GM23248 (cell line): ENCODE measurements around the gene TNIP1. TPM values are rescaled to one million over a fixed set of nuclear protein-coding genes. Genes with fewer than 3 reads are reported as not detected.

Experiments
- DNase-seq: peaks from one replicate; pipeline ENCODE4 v3.0.0-alpha.2; 2015
- H2AFZ ChIP-seq: fragments of 200-600 bp; sonication (generic); 2 replicates; pipeline ENCODE4 v1.6.1; 2016; ENCODE audit warnings: antibody characterized with exemption
- H3F3A ChIP-seq: fragments of 200-600 bp; sonication (generic); 2 replicates; pipeline ENCODE4 v1.6.1; 2016; ENCODE audit warnings: mild to moderate bottlenecking, antibody characterized with exemption, mixed run types; ENCODE audit not compliant: insufficient read depth
- H3K27ac ChIP-seq: fragments of 200-600 bp; sonication (generic); 2 replicates; pipeline ENCODE4 v1.5.1; 2016; ENCODE audit warnings: mild to moderate bottlenecking
- H3K27me3 ChIP-seq: fragments of 200-600 bp; sonication (generic); replicated peaks from 2 replicates; pipeline ENCODE4 v1.6.1; 2016; ENCODE audit warnings: mild to moderate bottlenecking; ENCODE audit not compliant: insufficient read depth
- H3K36me3 ChIP-seq: fragments of 200-600 bp; sonication (generic); 2 replicates; pipeline ENCODE4 v1.6.1; 2016; ENCODE audit warnings: low read depth, mild to moderate bottlenecking
- H3K4me1 ChIP-seq: fragments of 200-600 bp; sonication (generic); 2 replicates; pipeline ENCODE4 v1.6.1; 2016; ENCODE audit warnings: mild to moderate bottlenecking; ENCODE audit not compliant: insufficient read depth
- H3K4me2 ChIP-seq: fragments of 200-600 bp; sonication (generic); one replicate; pipeline ENCODE4 v1.6.1; 2016; ENCODE audit warnings: mild to moderate bottlenecking; ENCODE audit not compliant: unreplicated experiment
- H3K4me3 ChIP-seq: fragments of 200-600 bp; sonication (generic); 2 replicates; pipeline ENCODE4 v1.5.1; 2016; ENCODE audit warnings: mild to moderate bottlenecking
- H3K79me2 ChIP-seq: fragments of 200-600 bp; sonication (generic); 2 replicates; pipeline ENCODE4 v1.6.1; 2016; ENCODE audit warnings: mild to moderate bottlenecking; ENCODE audit not compliant: insufficient read depth
- H3K9ac ChIP-seq: fragments of 200-600 bp; sonication (generic); 2 replicates; pipeline ENCODE4 v1.6.1; 2016; ENCODE audit warnings: mild to moderate bottlenecking
- H3K9me2 ChIP-seq: fragments of 200-600 bp; sonication (generic); 2 replicates; pipeline ENCODE4 v1.6.1; 2016; ENCODE audit warnings: mixed run types, mild to moderate bottlenecking, moderate library complexity; ENCODE audit not compliant: insufficient read depth
- H3K9me3 ChIP-seq: fragments of 200-600 bp; sonication (generic); one replicate; pipeline ENCODE4 v1.6.1; 2017; ENCODE audit warnings: low read depth
- H4K20me1 ChIP-seq: fragments of 200-600 bp; sonication (generic); 2 replicates; pipeline ENCODE4 v1.6.0; 2016; ENCODE audit not compliant: insufficient read depth
- EZH2 ChIP-seq: fragments of 200-600 bp; sonication (generic); IDR thresholded peaks from 2 replicates; pipeline ENCODE4 v1.6.1; 2018; ENCODE audit warnings: antibody characterized with exemption, mild to moderate bottlenecking; ENCODE audit not compliant: insufficient read depth, poor library complexity, severe bottlenecking
- EZH2phosphoT487 ChIP-seq: fragments of 200-600 bp; sonication (generic); IDR thresholded peaks from 2 replicates; pipeline ENCODE4 v1.6.1; 2018; ENCODE audit warnings: antibody characterized with exemption, moderate library complexity, mild to moderate bottlenecking, low read depth; ENCODE audit not compliant: insufficient read depth
- WGBS, 2 experiments: methylation state at CpG; one replicate each; pipeline ENCODE4 v1.1.6; 2015 to 2017; ENCODE audit warnings: low lambda C conversion rate in 2 of 2, low coverage in 1 of 2; ENCODE audit errors: missing lambda C conversion rate in 2 of 2; 5-methylcytosine and 5-hydroxymethylcytosine counted together
- in situ Hi-C: fragments of 300-500 bp; cut with MboI; formaldehyde crosslinking; loops from 2 replicates; pipeline ENCODE4 v1.15.0; 2020
- polyA plus RNA-seq: library from polyadenylated mRNA; unstranded; fragments of >200 nt; fragmentation: Nextera tagmentation; extraction: Ambion mirVana; gene quantifications from 2 replicates; pipeline ENCODE4 v1.2.1, GENCODE V29; 2016
- total RNA-seq: library from RNA; depleted of rRNA; stranded (reverse); fragments of >200 nt; shearing (Covaris generic); gene quantifications from 2 replicates; pipeline ENCODE4 v1.2.3, GENCODE V29; 2014

The TNIP1 gene
- total and polyA plus RNA-seq, 2 experiments from 2014 or later, result 43.2 to 88.8 TPM

DNA sequence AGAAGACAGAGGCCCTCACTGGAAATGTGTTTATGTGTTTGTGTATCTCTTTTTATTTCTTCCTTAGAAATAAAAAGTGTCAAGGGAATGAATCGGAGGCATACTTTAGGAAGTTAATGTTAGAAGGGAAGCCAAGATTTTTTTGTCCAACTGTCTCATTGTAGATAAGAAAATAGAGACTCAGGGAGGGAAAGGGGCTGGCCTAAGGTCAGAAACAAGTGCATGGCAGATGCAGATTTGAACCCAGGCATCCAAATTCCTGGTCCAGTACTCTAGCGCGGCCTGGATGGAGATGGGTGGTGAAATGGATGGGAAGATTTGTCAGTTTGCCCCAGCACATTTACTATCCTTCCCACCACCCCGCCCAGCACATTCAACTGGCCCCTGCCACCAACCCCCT lies 19.8 kb upstream of the TNIP1 start:
- H3K27ac ChIP-seq, result no peak overlapping the region
- WGBS, 2 experiments, result 93 to 94% methylated on average over 4 of the region's 4 CpGs
- H3K4me3 ChIP-seq, result no peak overlapping the region
- TF ChIP-seq EZH2phosphoT487, result no peak
- no peak for TF ChIP-seq EZH2
- peaks cover 14% of the 10 kb centered on the region for H3K4me1 ChIP-seq
- H3K9ac ChIP-seq, result no peak overlapping the region
- H2AFZ ChIP-seq, result no peak overlapping the region
- H3K9me3 ChIP-seq, result no peaks in the 10 kb centered on the region
- no peaks in the 10 kb centered on the region for H3K79me2 ChIP-seq
- H3K9me2 ChIP-seq, result no peaks in the 10 kb centered on the region
- no peak for DNase-seq
- peaks cover 62% of the 10 kb centered on the region for H3F3A ChIP-seq
- no peaks in the 10 kb centered on the region for H3K27me3 ChIP-seq
- in situ Hi-C loops, result no loop called here
- peaks cover 31% of the 10 kb centered on the region; the same call in 1 of the 2 replicates for H3K36me3 ChIP-seq
- H4K20me1 ChIP-seq, result no peaks in the 10 kb centered on the region
- no peak overlapping the region for H3K4me2 ChIP-seq

GRCh38 chr5:151098768-151099121 lies 17.9 kb upstream of the TNIP1 start:
- Histone ChIP-seq H3K27me3 (no peaks in the 10 kb centered on the region), H3K4me3 (no peak overlapping the region), H3K36me3 (peaks cover 28% of the 10 kb centered on the region; the same call in 1 of the 2 replicates), H3K27ac (no peak overlapping the region), H2AFZ (no peak overlapping the region), H4K20me1 (no peaks in the 10 kb centered on the region), H3K4me1 (peaks cover 24% of the 10 kb centered on the region), H3K79me2 (no peaks in the 10 kb centered on the region), H3K4me2 (no peak overlapping the region), H3F3A (peaks cover 70% of the 10 kb centered on the region), H3K9me3 (no peaks in the 10 kb centered on the region), H3K9ac (no peak overlapping the region), H3K9me2 (no peaks in the 10 kb centered on the region)
- 86 to 88% methylated on average over 4 of the region's 4 CpGs for WGBS, 2 experiments
- no peak for TF ChIP-seq EZH2
- TF ChIP-seq EZH2phosphoT487, result no peak
- in situ Hi-C loops, result no loop called here
- DNase-seq, result no peak

DNA sequence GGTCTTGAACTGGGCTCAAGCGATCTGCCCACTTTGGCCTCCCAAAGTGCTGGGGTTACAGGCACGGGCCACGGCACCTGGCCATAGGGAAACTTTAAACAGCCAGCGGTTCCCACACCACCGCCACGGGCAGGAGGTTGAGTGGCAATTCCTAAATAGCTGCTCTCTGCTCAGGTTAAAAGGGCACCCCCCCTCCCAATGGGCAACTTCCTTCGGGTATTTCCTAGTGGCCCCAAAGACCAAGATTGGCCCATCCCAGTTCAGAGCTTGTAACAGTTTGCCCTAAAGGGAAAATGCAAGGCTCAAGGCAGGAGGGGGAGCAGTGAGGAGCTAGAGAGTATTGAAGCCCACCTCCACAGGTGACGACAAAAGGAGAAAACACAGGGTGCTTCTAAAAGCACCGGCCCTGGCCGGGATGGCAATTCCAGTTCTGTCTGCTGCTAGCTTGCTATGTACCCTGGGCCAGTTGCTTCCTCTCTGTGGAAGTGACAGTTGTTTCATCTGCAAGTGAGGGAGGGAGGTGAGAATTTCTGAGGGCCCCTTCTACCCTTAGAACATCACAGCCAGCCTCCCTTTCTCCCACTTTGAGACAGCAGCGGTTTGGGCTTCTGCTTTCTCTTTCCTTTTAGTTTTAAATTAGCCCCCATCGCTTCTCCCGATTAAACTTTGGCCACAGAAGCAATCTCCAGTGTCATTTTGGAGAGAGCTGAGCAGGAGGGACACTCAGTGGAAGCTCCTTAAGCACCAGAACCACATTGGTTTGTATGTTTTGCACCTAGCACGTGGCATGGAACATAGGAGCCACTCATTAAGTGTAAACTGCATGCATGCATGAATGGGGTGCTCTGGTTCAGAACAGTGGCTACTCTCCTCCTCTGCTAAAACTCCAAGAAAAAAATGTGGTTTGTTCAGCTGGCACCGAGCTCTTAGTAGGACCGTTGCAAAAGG lies 17.3 kb upstream of the TNIP1 start:
- 78 to 80% methylated on average over 16 of the region's 16 CpGs for WGBS, 2 experiments
- no peaks in the 10 kb centered on the region for H3K79me2 ChIP-seq
- in situ Hi-C loops, result no loop called here
- no peak overlapping the region for H3K9ac ChIP-seq
- H4K20me1 ChIP-seq, result no peaks in the 10 kb centered on the region
- H3K4me1 ChIP-seq, result peaks cover 28% of the 10 kb centered on the region
- no peak overlapping the region for H3K27ac ChIP-seq
- H3K9me2 ChIP-seq, result no peaks in the 10 kb centered on the region
- no peaks in the 10 kb centered on the region for H3K9me3 ChIP-seq
- H3K4me3 ChIP-seq, result no peak overlapping the region
- no peak overlapping the region for H3K4me2 ChIP-seq
- H2AFZ ChIP-seq, result no peak overlapping the region
- peaks cover 77% of the 10 kb centered on the region for H3F3A ChIP-seq
- no peaks in the 10 kb centered on the region for H3K27me3 ChIP-seq
- H3K36me3 ChIP-seq, result peaks cover 21% of the 10 kb centered on the region; the same call in 1 of the 2 replicates
- DNase-seq, result no peak
- TF ChIP-seq EZH2, result no peak
- no peak for TF ChIP-seq EZH2phosphoT487

- 92 to 94% methylated on average over 6 of the region's 6 CpGs for WGBS, 2 experiments
- in situ Hi-C loops, result no loop called here
- Histone ChIP-seq H3K27ac (no peak overlapping the region), H3K4me3 (no peak overlapping the region), H3K36me3 (peaks cover 12% of the 10 kb centered on the region; the same call in 1 of the 2 replicates), H3K9me3 (no peaks in the 10 kb centered on the region), H3K9ac (no peak overlapping the region), H3F3A (peaks cover 77% of the 10 kb centered on the region), H3K27me3 (no peaks in the 10 kb centered on the region), H3K4me2 (no peak overlapping the region), H3K4me1 (peaks cover 35% of the 10 kb centered on the region), H4K20me1 (no peaks in the 10 kb centered on the region), H3K79me2 (no peaks in the 10 kb centered on the region), H2AFZ (no peak overlapping the region), H3K9me2 (no peaks in the 10 kb centered on the region)
- TF ChIP-seq EZH2 (no peak), EZH2phosphoT487 (no peak)
- no peak for DNase-seq
These were observed 16.2 kb upstream of the TNIP1 start for GRCh38 chr5:151097061-151097460.
